ENCODE results near the gene GBP7.
"Not testable (repeated sequence)": the region's sequence is repeated elsewhere in the genome, so short reads cannot be mapped to it uniquely, and the experiment has no call there.

GBP7 gene, protein sequence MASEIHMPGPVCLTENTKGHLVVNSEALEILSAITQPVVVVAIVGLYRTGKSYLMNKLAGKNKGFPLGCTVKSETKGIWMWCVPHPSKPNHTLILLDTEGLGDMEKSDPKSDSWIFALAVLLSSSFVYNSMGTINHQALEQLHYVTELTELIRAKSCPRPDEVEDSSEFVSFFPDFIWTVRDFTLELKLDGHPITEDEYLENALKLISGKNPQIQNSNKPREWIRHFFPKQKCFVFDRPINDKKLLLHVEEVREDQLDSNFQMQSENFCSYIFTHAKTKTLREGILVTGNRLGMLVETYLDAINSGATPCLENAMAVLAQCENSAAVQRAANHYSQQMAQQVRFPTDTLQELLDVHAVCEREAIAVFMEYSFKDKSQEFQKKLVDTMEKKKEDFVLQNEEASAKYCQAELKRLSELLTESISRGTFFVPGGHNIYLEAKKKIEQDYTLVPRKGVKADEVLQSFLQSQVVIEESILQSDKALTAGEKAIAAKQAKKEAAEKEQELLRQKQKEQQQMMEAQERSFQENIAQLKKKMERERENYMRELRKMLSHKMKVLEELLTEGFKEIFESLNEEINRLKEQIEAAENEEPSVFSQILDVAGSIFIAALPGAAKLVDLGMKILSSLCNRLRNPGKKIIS

DNA sequence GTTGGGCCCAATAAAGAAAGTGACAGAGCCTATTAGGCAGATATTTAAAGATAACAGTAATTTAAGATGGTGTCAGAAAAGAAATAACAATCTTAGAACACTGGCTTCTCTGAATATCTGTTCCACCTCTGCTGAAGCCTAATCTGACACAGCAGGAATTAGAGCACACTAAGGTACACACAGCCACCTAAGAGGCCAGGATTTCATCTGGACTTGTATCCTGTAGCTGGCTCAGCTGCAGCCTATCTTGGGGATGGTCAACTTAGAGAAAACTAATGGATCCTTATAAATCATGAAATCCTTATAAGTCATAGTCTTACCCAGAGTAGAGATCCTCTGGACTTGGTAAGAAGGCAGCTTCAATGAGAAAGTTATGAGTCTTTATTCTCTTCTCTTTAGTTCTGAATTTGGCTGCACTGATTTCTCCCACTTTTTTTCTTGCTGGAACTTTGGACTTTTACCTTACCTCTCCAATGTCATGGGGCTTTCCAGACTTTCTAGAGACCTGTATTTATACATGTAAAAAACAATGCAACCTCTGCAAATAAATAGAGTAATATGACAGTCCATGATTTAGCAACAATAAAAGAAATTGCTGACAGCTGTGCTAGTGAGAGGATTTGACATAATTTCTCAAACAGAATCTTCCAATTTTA is at the start of gene GBP7:
TSS of gene GBP7 (minus strand) at position 403 of the 656 bp plus-strand sequence. CDS start 4,068 bp downstream, outside the sequence.
- no peak for DNase-seq (ENCODE audit: low spot score)

DNA sequence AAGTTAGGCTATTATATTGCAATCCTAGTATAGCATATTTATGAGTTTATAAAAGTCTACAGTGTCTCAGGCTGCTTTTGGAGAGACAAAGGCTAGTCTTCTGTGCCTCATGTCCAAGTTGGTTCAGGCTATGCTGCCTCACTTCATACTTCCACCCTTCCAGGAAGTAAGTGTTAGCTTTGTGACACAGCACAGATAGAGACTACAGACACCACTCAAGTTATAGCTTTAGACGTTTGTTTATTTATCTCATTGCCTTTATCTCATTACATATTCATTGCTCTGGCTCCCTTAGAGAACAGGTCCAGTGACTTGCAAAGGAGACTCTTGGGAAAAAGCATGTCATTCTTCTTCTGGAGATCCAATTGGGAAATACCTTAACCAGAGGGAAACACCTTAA is 45.5 kb upstream of the GBP7 start:
- no peak for DNase-seq (ENCODE audit: low spot score)

DNA sequence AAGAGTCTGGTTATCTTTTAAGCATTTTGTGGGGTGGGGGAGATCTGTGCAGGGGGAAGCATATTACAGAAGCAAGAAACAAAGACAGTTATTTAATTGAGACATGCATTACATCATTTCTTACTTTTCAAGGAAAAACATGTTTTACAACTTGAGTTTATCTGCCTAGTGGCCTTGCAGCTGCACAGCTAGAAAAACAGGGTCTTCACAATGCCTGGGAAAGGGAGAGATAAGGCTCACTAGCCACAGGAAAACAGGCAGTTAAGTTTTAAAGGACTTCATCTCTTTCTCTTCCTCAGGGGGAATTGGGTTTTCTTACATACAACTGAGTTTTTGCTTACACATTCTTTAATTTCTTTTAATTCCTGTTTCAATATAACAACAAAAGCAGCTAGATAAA is 44.0 kb upstream of the GBP7 start:
- DNase-seq (ENCODE audit: low spot score), result not testable (repeated sequence)

DNA sequence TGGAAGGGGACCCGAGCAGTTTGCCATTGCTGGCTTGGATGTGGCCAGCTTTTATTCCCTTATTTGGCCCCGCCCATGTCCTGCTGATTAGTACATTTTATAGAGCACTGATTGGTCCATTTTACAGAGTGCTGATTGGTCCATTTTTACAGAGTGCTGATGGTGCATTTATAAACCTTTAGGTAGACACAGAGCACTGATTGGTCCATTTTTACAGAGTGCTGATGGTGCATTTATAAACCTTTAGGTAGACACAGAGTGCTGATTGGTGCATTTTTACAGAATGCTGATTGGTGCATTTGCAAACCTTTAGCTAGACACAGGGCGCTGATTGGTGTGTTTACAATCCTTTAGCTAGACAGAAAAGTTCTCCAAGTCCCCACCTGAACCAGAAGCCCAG is 43.1 kb upstream of the GBP7 start:
- DNase-seq (ENCODE audit: low spot score), result not testable (repeated sequence)

DNA sequence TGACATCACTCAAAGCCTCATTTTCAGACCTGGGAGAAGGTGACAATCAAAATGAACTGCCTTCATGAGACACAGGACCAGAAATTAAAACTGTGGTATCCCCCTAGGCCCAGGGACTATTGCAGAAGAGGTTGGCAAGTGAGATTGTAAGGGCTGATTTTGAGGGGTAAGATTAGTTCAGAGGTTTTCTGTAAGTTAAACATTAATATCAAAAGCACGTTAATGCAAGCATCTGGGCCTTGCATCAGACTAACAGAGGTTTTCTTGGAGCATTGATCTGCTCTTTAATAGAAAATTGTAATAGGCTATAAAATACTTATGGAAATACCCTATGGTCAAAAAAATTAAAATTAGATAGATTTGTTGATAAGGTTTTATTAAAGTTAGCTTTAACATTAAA is 37.5 kb upstream of the GBP7 start:
- no peak for DNase-seq (ENCODE audit: low spot score)

DNA sequence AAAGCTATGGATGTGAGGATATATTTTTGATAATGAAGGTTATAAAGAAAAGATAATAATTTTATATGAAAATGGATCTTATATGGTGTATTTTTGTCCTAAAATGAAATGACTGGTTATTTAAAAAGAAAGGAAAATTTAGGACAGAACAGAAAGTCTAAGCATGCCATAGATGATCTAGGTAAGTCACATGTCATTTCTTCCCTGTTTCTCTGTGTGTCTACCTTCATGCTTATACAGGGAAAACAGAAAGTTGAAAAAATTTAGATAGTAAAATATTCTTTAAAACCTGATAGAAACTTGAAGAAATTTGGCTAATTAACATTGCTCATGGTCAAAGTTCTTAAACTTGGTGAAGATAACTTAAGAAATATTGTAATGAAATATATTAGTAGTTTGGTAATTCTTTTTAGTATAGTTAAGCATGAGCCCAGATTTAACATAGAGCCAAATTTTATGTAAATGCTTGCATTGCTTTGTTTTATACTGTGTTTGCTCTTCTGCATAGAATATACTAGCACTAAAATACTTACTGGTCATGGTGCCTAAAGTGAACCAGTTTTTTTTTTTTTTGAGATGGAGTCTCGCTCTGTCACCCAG is 35.3 kb upstream of the GBP7 start:
- no peak for DNase-seq (ENCODE audit: low spot score)

DNA sequence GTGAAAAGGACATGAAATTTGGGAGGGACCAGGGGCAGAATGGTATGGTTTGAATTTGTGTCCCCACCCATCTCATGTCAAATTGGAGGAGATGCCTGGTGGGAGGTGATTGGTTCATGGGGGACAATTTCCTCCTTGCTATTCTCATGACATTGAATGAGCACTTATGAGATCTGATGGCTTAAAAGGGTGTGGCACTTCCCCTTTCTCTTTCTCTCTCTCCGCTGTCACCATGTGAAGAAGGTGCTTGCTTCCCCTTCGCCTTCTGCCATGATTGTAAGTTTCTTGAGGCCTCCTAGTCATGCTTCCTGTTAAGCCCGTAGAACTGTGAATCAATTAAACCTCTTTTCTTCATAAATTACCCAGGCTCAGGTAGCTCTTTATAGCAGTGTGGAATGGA is 30.6 kb upstream of the GBP7 start:
- DNase-seq (ENCODE audit: low spot score), result no peak

DNA sequence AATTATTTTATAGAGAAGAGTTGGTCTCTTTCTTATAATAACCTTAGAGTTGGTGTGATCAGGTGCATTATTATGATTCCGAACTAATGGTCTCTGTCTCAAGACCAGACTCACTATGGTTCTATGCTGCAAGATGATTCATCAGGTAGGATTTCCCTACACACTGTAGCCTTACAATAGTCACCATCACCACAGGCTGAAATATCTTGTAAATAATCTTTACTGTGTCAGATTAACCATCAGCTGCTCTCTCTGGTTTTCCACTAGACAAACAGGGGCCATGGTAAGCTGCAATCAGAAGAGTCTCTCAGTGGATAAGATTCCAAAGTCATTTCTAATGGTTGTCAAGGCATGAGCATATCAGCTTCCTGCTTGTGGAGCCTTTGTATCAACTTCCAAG is 27.4 kb upstream of the GBP7 start:
- no peak for DNase-seq (ENCODE audit: low spot score)

DNA sequence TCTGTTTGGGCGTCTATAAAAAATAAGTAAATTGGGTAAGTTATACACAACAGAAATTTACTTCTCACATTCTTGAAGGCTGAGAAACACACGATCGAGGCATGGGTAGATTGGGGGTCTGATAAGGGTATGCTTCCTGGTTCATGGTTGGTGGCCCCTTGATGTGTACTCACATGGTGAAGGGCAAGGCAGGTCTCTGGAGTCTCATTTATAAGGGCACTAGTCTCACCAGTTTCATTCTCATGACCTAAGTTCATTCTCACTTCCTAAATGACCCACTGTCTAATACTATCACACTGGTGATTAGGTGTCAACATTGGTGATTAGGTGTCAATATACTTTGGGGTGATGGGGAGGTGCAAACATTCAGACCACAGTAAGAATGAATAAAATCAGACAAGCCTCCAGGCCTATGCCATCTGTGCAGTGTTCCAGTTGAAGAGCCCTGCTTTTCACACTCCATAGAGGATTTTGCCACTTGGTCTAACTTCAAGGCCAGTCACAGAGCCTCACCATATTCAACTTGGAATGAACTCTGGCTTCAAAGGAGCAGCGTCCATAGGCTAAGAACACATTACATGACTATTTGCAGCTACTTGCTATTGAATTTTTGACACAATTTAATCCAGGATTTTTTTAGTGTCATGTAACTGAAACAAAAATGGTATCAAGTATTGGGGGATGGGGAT is 25.4 kb upstream of the GBP7 start:
- DNase-seq (ENCODE audit: low spot score), result no peak

DNA sequence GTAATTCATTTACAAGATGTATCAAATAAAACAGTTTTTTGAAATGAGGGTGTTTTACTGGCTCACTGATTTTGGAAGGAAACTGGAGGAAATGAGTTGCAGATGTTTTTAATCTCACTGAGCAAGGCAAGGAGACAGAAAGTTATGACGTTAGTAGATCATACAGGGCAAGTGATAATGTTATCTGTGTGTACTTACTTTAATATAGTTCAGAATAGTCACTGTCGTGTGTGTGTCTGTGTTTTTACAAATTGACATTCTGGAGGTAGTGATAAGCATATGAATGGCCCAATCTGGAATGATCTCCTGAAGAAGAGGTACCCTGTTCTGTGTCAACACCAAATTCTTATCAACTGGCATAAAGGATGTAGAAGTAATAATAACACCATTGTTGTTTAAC is 24.9 kb upstream of the GBP7 start:
- DNase-seq (ENCODE audit: low spot score), result no peak

DNA sequence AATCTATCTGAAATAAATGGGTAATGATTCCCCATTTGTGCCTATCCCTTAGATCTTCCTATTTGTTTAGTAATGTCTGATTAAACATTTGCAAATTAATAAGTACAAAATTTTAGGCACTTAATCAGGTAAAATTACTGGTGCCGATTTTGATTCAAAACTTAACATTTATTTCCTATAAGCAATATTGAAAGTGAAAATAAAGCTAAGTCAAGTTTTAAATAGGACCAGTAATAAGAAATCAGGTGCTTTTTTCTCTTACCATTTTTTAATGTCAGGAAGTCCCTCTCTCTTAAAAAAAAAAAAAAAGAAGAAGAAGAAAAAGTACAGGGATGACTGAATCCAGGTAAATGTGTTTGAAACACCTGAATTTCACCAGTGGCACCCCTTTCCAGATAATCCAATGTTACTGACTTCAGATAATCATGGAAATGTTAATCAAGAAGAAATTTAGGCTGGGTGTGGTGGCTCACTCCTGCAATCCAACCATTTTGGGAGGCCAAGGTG is 23.8 kb upstream of the GBP7 start:
- DNase-seq (ENCODE audit: low spot score), result no peak

DNA sequence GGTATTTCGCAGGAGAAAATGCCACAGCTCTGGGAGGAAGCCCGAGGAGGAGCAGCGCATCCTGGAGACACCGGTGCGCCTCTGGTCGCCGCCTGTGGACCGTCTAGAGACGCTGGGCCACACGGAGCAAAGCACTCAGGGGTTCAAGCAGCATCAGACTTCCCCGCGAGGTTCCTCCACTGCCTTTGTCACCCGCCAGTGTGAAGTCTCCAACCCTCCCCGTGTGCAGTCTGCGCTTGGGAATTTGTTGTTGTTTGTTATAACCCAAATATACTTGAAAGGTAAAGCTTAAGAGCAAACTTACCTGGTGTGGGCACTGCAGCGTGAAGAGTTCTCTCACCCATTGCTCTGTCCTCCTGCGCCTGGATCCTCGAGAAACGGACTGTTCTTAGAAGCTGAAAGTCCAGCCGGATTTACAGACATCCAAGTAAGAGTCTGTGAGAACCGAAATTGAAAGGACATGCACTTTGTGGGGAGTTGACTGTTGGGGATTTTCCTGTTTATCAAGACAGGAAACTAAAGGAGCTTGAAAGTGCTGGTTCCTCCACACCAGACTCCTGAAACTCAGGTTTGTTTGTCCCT is 22.8 kb upstream of the GBP7 start, which contains the start of gene GBP4:
TSS of gene GBP4 (minus strand) at position 452 of the 582 bp plus-strand sequence. CDS start at position 344, 108 bp downstream.
- DNase-seq (ENCODE audit: low spot score), result peak; percentile 24

DNA sequence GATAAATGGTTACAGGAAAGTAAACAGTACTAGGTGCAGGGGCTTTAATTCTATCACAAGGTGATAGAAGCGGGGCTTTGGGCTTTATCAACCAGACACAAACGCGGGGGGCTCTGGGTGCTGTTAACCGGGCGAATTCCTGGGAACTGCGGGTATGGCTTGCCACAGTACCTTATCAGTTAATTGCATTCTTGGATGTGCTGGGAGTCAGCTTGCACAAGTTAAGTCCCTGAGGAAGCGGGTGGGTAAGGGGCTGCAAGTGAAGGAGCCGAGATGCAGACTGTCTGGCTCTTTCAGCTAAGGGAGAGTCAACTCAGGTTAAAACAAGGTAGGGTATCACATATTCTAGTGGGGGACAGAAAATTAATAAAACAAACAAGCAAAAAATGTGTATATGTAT is 22.3 kb upstream of the GBP7 start:
- no peak for DNase-seq (ENCODE audit: low spot score)

DNA sequence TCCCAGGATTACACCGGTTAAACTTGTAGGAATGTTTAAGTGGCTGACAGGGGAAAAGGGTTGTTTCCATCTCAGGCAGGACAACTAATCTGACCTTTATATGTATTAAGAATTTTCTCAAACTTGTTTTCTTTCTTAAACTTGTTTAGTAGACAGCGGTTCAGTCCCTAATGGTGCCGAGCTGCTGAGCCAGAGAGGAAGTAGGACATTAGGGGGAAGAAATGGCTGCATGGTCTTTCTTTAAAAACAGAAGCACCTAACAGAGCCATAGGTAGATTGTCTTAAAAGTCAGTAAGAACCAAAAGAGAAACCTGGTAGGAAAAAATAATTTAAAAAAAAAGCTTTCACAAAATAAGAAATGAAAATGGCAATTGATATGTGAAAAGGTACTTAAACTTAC is 19.7 kb upstream of the GBP7 start:
- no peak for DNase-seq (ENCODE audit: low spot score)

DNA sequence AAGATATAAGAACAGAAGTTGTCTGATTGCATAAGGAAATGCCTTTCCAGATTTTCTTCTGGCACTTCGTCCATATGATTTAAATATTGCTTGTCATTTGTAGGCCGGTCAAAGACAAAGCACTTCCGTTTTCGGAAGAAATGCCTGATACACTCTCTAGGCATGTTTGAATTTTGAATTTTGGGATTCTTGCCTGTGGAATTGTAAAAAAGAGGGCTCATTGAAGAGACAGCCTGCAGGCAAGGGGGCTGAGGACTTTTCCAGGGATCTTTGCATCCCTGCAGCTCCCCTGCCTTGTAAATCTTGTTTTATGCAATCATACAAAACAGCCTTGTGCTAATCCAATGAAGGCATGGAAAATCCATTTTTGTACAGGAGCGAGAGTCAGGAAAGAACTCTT is 15.5 kb upstream of the GBP7 start:
- DNase-seq (ENCODE audit: low spot score), result no peak

DNA sequence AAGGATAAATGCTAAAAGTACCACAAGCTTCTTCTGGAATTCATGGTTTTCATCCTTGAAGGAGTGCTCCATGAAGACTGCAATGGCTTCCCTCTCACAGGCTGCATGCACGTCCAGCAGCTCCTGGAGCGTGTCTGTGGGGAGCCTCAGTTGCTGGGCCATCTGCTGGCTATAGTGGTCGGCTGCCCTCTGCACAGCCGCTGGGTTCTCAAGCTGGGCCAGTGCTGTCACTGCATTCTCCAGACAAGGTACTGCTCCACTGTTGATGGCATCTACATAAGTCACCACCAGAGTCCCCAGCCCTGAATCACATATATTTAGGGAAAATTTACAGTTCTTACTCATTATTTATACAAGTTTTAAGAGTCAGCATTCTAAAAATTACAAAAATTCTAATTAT is 14.2 kb upstream of the GBP7 start:
- no peak for DNase-seq (ENCODE audit: low spot score)

DNA sequence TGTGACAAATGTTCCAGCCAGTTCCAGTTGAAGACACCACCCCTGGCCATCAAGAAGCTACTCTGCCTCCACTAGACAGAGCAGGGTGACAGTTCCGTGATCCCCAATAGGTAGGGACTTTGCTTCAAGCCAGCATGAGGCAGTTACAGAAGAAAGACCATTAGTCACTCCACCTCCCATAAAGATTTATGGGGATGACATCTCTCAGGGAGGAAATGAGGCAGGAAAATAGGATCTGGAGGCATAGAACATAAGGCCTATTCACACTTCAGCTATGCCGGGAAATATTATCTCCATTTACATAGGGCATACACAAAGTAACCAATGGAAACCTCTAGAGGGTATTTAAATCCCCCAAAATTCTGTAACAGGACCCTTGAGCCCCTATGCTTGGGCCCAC is 3.5 kb upstream of the GBP7 start:
- no peak for DNase-seq (ENCODE audit: low spot score)

DNA sequence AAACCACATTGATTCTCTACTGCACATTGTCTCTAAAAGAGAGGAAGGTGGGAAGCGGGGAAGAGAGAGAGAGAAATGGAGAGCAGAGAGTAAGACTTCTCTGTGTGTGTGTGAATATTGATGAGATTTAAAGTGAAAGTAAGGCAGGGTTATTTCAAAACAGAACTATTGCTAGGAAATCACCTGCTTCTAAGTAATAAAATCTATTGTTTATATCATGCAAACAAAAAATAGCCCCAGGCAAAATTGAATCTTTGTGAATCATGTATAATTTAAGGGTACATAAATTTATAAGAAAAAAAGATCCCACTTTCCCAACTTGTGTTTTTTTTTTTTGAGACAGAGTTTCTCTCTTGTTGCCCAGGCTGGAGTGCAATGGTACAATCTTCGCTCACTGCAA is 1.2 kb upstream of the GBP7 start:
- no peak for DNase-seq (ENCODE audit: low spot score)

DNA sequence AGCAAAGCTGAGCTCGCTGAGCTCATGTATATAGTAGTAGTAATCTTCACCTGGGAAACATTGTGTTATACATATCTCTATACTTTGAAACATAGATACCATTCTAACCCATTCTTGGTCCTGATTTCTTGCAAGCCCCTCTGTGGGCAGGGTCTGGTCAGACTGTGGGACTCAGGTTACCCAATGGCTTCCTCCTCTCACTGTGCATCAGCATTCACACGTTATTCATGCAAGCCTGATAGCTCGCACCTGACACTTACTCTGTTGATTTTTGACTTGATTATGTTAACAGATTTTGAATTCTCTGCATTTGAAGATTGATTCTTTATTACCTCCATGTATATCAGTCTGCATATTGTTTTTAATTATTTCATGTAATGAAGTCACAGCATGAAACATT is 1.3 kb downstream of the GBP7 start:
- no peak for DNase-seq (ENCODE audit: low spot score)

DNA sequence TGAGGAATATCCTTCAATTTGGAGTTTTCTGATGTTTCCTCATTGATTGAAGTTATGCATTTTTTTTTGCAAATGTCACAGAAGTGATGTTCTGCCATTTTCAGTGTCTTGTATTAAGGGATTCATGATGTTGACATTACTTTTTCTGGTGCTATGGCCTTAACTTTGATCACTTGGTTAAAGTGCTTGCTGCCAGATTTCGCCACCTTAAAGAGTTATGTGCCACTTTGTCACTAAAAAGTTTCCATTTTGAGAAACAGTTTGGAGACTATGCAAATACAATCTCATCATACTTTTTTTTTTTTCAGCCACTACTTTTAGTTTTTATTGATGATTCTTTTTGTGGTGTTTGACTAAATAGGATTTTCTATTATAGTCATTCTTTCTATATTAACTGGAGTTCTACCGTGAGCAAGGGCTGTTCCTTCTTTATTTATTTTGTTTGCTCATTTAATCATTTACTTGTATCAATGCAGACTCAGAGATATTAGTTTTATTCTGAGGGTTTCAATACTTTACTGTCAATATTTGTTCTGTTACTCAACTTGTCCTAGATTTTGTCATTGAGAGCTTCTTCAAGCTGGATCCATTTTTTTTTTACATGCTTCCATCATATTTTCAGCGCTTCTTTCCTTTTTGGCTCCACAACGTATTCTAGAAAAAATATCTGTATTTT is 3.2 kb downstream of the GBP7 start:
- no peak for DNase-seq (ENCODE audit: low spot score)

DNA sequence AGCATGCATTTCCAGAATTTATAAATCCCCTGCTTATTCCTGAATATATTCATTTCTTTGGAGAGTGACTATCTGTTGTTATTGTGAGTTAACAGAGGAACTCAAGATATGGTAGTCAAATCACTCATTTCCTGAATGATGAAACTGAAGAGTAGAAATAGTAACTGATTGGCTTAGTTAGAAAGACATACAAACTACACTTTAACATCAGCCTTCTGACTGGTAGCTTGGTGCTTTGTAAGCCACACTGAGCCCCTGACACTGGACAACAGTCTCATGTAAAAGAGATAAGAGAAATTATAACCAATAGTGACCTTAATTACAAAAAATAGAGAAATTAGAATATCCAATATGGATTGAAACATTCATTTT is 4.8 kb downstream of the GBP7 start:
- peak; percentile 16 for DNase-seq (ENCODE audit: low spot score)
